Nucleus accumbens (tissue), 56 donors: ENCODE data around the gene SLC2A6.

Experiments used
- DNase-seq, 56 donors: peaks; one replicate each; lab custom pipeline; 2025; lab: John Stamatoyannopoulos, UW

Gene SLC2A6, protein sequence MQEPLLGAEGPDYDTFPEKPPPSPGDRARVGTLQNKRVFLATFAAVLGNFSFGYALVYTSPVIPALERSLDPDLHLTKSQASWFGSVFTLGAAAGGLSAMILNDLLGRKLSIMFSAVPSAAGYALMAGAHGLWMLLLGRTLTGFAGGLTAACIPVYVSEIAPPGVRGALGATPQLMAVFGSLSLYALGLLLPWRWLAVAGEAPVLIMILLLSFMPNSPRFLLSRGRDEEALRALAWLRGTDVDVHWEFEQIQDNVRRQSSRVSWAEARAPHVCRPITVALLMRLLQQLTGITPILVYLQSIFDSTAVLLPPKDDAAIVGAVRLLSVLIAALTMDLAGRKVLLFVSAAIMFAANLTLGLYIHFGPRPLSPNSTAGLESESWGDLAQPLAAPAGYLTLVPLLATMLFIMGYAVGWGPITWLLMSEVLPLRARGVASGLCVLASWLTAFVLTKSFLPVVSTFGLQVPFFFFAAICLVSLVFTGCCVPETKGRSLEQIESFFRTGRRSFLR

DNA sequence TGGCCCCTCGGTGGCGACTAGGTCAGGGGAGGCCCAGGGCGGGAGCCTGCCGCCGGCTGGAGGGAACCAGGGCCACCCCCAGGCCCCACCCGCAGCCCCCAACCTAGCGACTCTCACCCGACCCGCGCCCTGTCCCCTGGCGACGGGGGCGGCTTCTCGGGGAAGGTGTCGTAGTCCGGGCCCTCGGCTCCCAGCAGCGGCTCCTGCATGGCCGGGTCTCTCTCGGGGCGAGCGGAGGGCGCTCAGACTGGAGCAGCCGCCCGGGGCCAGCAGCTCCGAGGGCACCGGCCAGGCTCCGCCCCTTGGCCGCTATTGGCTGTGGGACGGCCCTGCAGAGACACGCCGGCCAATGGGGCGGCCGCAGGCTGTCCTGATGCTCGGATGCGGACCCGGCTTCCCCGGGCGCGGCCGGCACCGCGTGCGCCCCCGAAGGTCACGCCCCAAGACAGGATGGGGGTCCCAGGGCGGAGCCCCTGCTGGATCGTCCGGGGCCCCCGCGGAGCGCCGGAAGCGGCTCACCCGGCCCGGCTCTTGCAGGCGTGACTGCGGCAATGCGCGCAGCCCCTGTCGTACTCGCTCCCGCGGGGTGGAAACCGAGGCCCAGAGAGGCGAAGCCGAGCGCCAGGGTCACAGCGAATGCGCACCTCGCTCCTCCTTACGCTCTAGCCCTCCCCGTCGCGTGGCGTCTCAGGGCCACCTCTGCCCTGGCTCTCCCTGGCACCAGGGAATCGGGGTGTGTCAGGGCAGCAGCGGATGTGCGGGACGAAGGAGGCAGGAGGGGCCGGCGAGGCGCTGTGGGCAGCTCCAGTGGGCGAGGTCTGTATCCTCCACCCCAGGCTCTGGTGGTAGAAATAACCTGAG, at the start of gene SLC2A6:
SLC2A6 (minus strand) TSS at position 249 of the 861 bp plus-strand sequence; CDS start at position 209, 40 bp downstream.
- DNase-seq: peak; percentile 38 to 91 (median 78)

GRCh38 chr9:133528001-133528875, 49.3 kb upstream of the SLC2A6 start:
- DNase-seq: no peak

DNA sequence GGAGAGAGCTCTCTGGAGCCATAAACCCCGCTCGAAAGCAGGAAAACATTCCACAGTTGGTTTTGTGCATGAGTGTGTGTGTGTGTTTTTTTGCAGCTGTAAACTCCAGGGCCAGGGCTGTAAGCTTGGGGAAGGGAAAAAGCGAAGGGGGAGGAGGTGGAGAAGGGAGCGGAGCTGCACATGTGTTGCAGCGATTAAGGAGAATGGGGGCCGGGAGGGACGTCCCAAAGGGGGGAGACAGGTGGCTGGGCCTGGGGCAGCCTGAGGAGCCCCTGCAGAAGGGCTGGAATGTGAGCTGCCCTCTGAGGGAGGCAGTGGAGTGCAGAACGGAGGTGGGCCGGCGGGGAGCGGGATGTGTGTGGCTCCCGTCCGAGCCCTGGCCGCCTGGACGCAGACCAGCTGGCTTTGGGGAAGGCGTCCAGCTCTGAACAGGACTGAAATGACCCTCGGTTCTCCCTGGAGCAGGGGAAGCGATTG, 48.6 kb upstream of the SLC2A6 start:
- peak in 28 of 56 donors; percentile 15 to 63 (median 42) for DNase-seq

GRCh38 chr9:133526721-133527321, 47.9 kb upstream of the SLC2A6 start:
- DNase-seq: peak in 51 of 56 donors; percentile 36 to 84 (median 71)

DNA sequence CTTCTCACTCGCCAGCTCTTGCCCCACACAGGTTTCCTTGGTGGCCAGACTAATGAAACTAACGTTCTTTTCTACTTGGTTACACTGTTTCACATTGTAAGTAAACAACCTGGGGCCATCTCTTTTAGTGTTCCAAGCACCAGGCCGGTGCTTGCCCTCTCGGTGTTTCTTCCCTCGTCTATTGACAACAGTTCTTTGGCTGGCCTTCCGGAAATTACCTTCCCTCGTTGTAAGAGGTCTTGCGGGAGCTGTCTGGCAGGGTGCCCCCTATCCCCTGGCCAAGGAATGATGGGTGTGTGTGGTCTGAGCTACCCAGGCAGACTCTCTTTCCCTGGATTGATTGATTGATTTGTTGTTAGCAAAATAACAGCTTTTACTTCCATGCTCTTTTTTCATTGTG, 46.8 kb upstream of the SLC2A6 start:
- DNase-seq: no peak

DNA sequence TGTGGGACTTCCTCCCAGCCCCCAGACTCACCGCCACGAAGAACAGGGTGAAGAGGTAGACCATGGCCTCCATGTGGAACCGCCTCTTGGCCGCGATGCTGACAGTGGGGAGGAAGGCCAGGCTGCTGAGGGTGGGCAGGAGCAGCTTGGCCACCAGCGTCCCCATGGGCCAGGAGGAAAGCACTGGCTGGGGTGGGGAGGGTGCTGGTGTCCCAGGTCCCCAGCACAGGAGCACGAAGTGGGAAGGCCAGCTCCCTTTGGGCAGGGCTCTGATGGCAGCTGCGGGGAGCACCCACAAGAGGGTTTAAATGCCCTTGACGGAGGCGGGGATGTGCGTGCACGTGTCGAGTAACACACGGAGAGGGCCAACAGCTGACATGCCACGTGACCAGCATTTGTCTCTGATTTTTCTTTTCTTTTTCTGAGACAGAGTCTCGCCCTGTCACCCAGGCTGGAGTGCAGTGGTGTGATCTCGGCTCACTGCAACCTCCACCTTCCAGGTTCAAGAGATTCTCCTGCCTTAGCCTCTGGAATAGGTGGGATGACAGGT, 45.9 kb upstream of the SLC2A6 start, which contains the start of gene MYMK:
MYMK (minus strand) TSS at position 281 of the 550 bp plus-strand sequence; CDS start at position 166, 115 bp downstream.
- DNase-seq: no peak

DNA sequence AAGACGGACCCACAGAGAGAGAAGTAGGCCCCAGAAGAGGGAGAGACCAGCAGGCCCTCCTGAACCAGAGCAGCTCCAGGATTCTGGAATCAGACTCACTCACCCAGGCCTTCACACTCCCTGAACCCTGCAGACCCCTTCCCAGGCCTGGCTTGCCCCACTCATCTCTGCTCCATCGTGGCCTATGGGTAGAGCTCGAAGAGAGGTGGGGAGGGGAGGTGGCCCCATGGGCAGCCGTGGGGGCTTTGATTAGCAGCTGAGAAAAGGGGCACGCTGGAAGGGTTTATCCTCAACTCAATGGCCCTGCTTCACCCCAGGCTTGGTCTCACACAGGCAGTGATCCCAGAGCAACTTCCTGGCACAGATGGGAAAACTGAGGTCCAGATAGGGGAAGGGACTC, 45.2 kb upstream of the SLC2A6 start:
- DNase-seq: no peak

- no peak for DNase-seq
Measured at GRCh38 chr9:133523106-133523505, 44.2 kb upstream of the SLC2A6 start.

GRCh38 chr9:133522073-133522910, 43.4 kb upstream of the SLC2A6 start:
- no peak for DNase-seq

GRCh38 chr9:133521122-133522072, 42.5 kb upstream of the SLC2A6 start:
- DNase-seq: peak in 37 of 56 donors; percentile 15 to 74 (median 47)

GRCh38 chr9:133520121-133520835, 41.4 kb upstream of the SLC2A6 start:
- no peak for DNase-seq

DNA sequence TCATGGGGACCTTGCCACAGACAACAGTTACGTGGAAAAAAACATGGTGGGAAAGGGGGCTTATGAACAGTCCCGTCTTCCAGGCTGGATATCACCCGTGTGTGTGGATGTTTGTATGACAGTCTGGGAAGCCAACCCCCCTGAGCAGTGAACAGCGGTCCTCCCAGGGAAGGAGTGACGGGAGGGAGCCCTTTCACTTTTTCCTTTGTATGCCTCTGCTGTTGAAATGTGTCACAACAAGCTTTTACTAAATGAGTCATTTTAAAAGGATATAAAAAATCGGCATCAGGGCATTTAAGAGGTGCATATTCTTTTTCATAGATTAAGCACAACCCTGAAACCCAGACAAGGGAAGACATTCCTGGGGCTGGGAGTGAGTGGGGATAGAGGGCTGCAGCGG, 40.8 kb upstream of the SLC2A6 start:
- DNase-seq: no peak

DNA sequence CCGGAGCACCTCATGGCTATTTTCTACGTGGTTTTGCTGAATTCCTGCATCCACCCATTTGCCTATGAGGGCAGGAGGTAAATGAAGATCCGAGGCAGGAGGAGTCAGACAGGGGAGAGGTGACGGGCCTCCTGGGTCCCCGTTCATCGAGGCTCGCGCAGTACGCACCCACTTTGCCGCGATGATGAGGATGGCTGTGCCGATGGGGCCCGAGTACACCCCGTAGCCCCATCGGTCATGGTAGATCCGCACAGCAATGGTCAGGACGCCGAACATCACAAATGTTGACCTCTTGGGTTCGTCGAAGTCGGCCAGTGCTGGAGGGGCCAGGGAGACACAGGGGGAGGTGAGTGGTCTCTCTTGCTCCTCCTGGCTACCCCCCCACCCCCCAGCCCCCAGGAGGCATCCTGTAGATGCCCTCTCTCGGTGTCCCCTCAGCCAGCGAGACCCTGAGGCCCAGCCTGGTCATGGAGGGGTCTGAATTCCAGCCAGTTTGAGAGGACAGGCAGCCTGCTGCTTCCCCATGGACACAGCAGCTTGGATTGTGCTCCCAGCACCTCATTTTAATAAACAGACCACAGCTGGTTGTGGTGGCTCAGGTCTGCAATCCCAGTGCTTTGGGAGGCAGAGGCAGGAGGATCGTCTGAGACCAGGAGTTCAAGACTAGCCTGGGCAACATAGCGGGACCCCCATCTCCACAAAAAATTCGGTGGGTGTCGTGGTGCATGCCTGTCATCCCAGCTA, 40.0 kb upstream of the SLC2A6 start:
- DNase-seq: no peak

DNA sequence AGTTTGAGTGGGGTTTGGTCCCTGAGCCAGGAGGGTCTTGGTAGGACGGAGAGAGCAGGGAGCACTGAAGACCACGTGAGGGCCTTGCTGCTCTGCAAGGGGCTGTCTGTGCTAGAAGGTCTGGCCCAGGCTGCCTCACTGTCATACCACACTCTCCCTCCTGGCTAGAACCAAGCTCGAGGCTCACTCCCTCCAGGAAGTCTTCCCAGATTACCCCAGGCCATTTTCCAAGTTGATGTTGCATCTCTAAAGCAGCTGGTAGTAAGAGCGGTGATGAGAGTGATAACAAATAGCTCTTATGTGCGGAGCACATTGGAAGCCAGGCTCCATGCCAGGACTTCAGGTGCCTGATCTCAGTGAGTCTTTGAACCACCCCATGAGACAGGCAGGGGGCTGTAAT, 39.3 kb upstream of the SLC2A6 start:
- no peak for DNase-seq

DNA sequence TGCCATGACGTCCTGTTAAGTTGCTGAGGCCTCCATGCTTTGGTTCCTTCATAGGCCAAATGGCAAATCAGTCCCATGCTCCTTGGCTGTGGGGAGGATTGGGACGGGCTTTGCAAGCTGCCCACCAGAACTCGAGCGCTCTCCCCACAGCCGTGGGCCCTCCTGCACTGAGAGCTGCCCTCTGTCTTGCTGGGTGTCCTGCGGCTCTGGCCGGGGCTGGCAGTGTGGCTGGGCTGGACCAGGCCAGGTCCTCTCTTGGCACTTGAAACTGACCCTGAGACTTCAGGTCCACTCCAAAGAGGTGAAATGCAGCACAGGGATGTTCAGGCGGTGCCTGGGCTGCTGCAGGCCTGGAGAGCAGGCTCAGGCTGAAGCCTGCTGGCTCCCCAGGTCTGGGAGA, 38.8 kb upstream of the SLC2A6 start:
- DNase-seq: no peak

DNA sequence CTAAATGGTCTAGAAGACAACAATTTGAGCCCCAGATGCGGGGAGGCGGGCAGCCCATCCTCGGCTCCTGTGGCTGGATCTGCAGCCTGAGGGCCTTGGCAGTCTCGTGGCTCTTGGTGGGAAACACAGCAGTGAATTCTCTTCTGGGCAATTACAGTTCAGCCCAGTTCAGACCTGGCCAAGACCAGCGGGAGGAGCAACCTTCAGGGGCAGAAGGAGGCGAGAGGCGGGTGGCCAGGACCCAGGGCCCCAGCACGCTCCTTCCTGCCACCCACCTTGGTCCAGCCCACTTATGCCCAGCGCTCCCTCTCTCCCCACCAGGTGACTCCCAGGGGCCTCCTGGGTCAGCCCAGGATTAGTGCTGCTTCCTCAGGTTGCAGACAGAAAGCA, 38.1 kb upstream of the SLC2A6 start:
- no peak for DNase-seq
